ENCODE results near the gene CRKL.
A peak's percentile ranks its signal among the peaks of the same experiment; 100 is the strongest.

The CRKL gene

DNA sequence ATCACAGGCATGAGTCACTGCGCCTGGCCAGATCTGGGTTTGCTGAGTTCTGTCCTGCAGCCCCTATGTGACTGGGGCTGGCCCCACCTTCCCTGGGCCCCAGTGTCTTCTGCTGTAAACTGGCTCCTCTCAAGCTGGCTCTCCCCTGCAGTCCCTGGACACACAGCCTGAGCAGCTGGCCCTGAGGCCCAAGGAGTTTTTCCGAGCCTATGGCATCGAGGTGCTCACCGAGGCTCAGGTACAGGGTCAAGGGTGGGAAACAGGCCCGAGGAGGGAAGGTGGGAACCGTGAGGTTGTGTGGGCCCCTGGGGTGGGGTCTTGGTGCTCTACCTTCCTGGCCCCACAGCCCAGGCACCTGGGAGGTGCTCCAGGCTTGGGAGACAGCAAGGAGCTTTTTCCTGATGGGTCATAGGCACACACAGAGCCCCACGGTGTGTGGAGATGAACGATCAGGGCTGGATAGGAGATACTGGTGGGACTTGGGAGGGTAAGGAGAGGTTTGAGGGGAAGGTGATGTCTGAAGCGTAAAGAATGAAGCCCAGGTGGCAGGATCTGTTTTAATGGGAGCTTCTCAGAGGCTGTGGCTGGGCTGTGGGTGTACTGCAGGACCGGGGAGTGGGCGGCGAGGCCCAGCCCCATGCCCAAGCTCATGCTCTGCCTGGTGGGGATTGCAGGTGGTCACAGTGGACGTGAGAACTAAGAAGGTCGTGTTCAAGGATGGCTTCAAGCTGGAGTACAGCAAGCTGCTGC, 58.5 kb downstream of the CRKL start:
- Histone ChIP-seq H3K14ac (ENCODE audit: low read length) (no peak overlapping the region), H3K36me3 (ENCODE audit: control insufficient read depth in 1 of 2, insufficient read depth in 2 of 2, low read length in 2 of 2) (no peaks in the 10 kb centered on the region), H3K27ac (ENCODE audit: low read depth, low read length) (no peak overlapping the region), H2AK5ac (ENCODE audit: low read length) (no peak overlapping the region), H4K91ac (ENCODE audit: low read depth, low read length) (no peak overlapping the region), H3K23ac (ENCODE audit: low read length) (no peak overlapping the region), H2BK12ac (ENCODE audit: low read length) (no peak overlapping the region), H3K4me3 (ENCODE audit: low read depth, low read length) (no peak overlapping the region), H4K12ac (ENCODE audit: low read depth, low read length) (no peak overlapping the region), H3K18ac (ENCODE audit: low read length) (no peak overlapping the region), H2BK120ac (ENCODE audit: insufficient read depth, low read length, poor library complexity) (no peak overlapping the region), H3K4me1 (ENCODE audit: control insufficient read depth in 1 of 2, insufficient read depth in 2 of 2, low read length in 2 of 2) (peaks cover 7 to 11% of the 10 kb centered on the region in 2 experiments), H3K9me3 (ENCODE audit: insufficient read depth, low read depth, low read length) (peaks cover 18% of the 10 kb centered on the region), H2AFZ (ENCODE audit: insufficient read depth, low read length, poor library complexity) (no peak overlapping the region), H3K9ac (ENCODE audit: low read length) (no peak overlapping the region), H4K8ac (ENCODE audit: low read depth, low read length) (no peak overlapping the region), H3K79me1 (ENCODE audit: low read length) (no peaks in the 10 kb centered on the region), H3K27me3 (ENCODE audit: insufficient read depth, low read length) (no peaks in the 10 kb centered on the region), H2BK5ac (ENCODE audit: low read depth, low read length, poor library complexity) (no peak overlapping the region), H3K79me2 (ENCODE audit: control insufficient read depth, insufficient read depth, low read length, poor library complexity) (no peaks in the 10 kb centered on the region), H3K4me2 (ENCODE audit: low read length) (no peak overlapping the region), H3K4ac (ENCODE audit: low read depth, low read length) (no peak overlapping the region)
- no peak for DNase-seq
- WGBS (ENCODE audit: extremely low coverage, insufficient coverage, insufficient read length), result no CpG with 5 or more reads among the region's 14 CpGs

DNA sequence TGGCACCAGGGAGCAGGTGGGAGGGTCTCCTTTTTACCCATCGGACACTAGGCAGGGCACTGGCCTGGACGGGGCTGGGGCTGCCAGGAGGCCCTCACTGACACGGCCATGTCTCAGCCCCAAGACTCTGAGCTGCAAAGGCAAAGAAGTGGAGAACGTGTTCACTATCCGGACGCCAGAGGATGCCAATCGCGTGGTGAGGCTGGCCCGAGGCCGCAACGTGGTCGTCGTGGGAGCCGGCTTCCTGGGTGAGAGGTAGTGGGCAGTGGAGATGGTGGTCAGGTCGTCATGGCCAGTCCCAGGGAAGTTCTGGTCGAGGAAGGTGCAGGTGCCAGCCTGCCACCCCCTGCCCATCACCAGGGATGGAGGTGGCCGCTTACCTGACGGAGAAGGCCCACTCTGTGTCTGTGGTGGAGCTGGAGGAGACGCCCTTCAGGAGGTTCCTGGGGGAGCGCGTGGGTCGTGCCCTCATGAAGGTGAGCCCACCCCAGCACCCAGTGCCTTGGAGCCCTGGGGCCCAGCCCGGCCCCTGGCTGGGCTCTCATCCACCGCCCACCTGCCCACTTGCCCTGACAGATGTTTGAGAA, 59.2 kb downstream of the CRKL start:
- no peaks in the 10 kb centered on the region for H3K79me2 ChIP-seq (ENCODE audit: control insufficient read depth, insufficient read depth, low read length, poor library complexity)
- H4K8ac ChIP-seq (ENCODE audit: low read depth, low read length), result no peak overlapping the region
- no CpG with 5 or more reads among the region's 24 CpGs for WGBS (ENCODE audit: extremely low coverage, insufficient coverage, insufficient read length)
- no peak overlapping the region for H3K27ac ChIP-seq (ENCODE audit: low read depth, low read length)
- no peak overlapping the region for H3K4me3 ChIP-seq (ENCODE audit: low read depth, low read length)
- no peak overlapping the region for H4K91ac ChIP-seq (ENCODE audit: low read depth, low read length)
- H3K36me3 ChIP-seq (ENCODE audit: control insufficient read depth in 1 of 2, insufficient read depth in 2 of 2, low read length in 2 of 2), result no peaks in the 10 kb centered on the region
- H3K14ac ChIP-seq (ENCODE audit: low read length), result no peak overlapping the region
- no peak overlapping the region for H2BK5ac ChIP-seq (ENCODE audit: low read depth, low read length, poor library complexity)
- H3K9me3 ChIP-seq (ENCODE audit: insufficient read depth, low read depth, low read length), result peaks cover 18% of the 10 kb centered on the region
- H3K23ac ChIP-seq (ENCODE audit: low read length), result no peak overlapping the region
- H3K9ac ChIP-seq (ENCODE audit: low read length), result no peak overlapping the region
- H3K27me3 ChIP-seq (ENCODE audit: insufficient read depth, low read length), result no peaks in the 10 kb centered on the region
- H2AFZ ChIP-seq (ENCODE audit: insufficient read depth, low read length, poor library complexity), result no peak overlapping the region
- DNase-seq, result no peak
- no peak overlapping the region for H3K4me2 ChIP-seq (ENCODE audit: low read length)
- H2AK5ac ChIP-seq (ENCODE audit: low read length), result no peak overlapping the region
- H3K18ac ChIP-seq (ENCODE audit: low read length), result no peak overlapping the region
- H3K79me1 ChIP-seq (ENCODE audit: low read length), result no peaks in the 10 kb centered on the region
- H3K4me1 ChIP-seq (ENCODE audit: control insufficient read depth in 1 of 2, insufficient read depth in 2 of 2, low read length in 2 of 2), result peaks cover 7 to 13% of the 10 kb centered on the region in 2 experiments
- H4K12ac ChIP-seq (ENCODE audit: low read depth, low read length), result no peak overlapping the region
- H2BK120ac ChIP-seq (ENCODE audit: insufficient read depth, low read length, poor library complexity), result no peak overlapping the region
- no peak overlapping the region for H3K4ac ChIP-seq (ENCODE audit: low read depth, low read length)
- H2BK12ac ChIP-seq (ENCODE audit: low read length), result no peak overlapping the region

DNA sequence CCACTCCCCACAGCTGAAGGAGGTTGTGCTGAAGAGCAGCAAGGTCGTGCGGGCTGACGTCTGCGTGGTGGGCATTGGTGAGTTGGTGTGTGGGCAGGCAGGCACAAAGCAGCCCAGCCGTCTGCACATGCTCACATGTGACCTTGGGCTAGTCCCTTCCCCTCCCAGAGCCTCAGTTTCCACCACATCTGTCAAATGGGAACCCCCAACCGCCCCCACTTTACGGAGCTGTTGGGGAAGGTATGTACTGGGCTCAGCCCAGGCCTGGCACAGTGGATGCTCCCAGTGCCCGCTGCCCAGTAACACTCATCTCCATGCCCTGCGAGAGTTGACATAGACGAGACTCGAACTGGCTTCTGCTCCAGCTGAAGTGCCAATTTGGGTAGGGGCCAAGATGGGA, 59.8 kb downstream of the CRKL start:
- no peak overlapping the region for H3K18ac ChIP-seq (ENCODE audit: low read length)
- H2BK120ac ChIP-seq (ENCODE audit: insufficient read depth, low read length, poor library complexity), result no peak overlapping the region
- no peak overlapping the region for H3K23ac ChIP-seq (ENCODE audit: low read length)
- H3K9me3 ChIP-seq (ENCODE audit: insufficient read depth, low read depth, low read length), result peaks cover 18% of the 10 kb centered on the region
- H4K91ac ChIP-seq (ENCODE audit: low read depth, low read length), result no peak overlapping the region
- H3K4me3 ChIP-seq (ENCODE audit: low read depth, low read length), result no peak overlapping the region
- peaks cover 5% of the 10 kb centered on the region for H3K79me1 ChIP-seq (ENCODE audit: low read length)
- no CpG with 5 or more reads among the region's 11 CpGs for WGBS (ENCODE audit: extremely low coverage, insufficient coverage, insufficient read length)
- H2BK5ac ChIP-seq (ENCODE audit: low read depth, low read length, poor library complexity), result no peak overlapping the region
- no peaks in the 10 kb centered on the region for H3K36me3 ChIP-seq (ENCODE audit: control insufficient read depth in 1 of 2, insufficient read depth in 2 of 2, low read length in 2 of 2)
- H3K27me3 ChIP-seq (ENCODE audit: insufficient read depth, low read length), result no peaks in the 10 kb centered on the region
- H3K9ac ChIP-seq (ENCODE audit: low read length), result no peak overlapping the region
- H3K4ac ChIP-seq (ENCODE audit: low read depth, low read length), result no peak overlapping the region
- H3K4me2 ChIP-seq (ENCODE audit: low read length), result no peak overlapping the region
- no peak overlapping the region for H2AFZ ChIP-seq (ENCODE audit: insufficient read depth, low read length, poor library complexity)
- no peak overlapping the region for H3K14ac ChIP-seq (ENCODE audit: low read length)
- H4K12ac ChIP-seq (ENCODE audit: low read depth, low read length), result no peak overlapping the region
- H2BK12ac ChIP-seq (ENCODE audit: low read length), result no peak overlapping the region
- no peak overlapping the region for H2AK5ac ChIP-seq (ENCODE audit: low read length)
- no peak overlapping the region for H3K27ac ChIP-seq (ENCODE audit: low read depth, low read length)
- H3K4me1 ChIP-seq (ENCODE audit: control insufficient read depth in 1 of 2, insufficient read depth in 2 of 2, low read length in 2 of 2), result peaks cover 7 to 16% of the 10 kb centered on the region in 2 experiments
- peaks cover 2% of the 10 kb centered on the region for H3K79me2 ChIP-seq (ENCODE audit: control insufficient read depth, insufficient read depth, low read length, poor library complexity)
- DNase-seq, result no peak
- H4K8ac ChIP-seq (ENCODE audit: low read depth, low read length), result no peak overlapping the region

DNA sequence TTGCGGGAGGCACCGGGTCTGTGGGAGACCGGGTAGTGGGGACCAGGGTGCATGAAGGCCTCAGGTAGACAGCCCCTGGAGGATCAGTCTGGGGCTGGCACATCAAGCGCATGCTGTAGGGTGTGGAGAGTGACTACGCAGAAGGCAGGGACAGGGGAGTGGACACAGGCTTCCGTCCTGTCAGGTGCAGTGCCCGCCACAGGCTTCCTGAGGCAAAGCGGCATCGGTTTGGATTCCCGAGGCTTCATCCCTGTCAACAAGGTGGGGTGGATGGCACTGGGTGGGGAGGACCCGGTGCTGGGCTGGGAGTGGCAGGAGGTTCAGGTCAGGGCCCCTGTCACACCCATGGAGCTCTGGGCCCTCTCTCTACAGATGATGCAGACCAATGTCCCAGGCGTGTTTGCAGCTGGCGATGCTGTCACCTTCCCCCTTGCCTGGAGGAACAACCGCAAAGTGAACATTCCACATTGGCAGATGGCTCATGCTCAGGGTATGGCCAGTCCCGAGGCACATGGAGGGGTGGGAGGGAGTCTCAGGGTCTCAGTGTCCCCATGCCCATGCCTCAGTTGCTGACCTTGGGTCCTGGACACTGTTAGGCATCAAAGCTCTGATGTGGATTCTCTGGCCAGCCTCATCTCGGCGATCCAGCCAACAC, 60.4 kb downstream of the CRKL start:
- WGBS (ENCODE audit: extremely low coverage, insufficient coverage, insufficient read length), result no CpG with 5 or more reads among the region's 17 CpGs
- no peak overlapping the region for H3K27ac ChIP-seq (ENCODE audit: low read depth, low read length)
- no peak overlapping the region for H2BK12ac ChIP-seq (ENCODE audit: low read length)
- no peak overlapping the region for H3K14ac ChIP-seq (ENCODE audit: low read length)
- H3K4me2 ChIP-seq (ENCODE audit: low read length), result no peak overlapping the region
- H2BK120ac ChIP-seq (ENCODE audit: insufficient read depth, low read length, poor library complexity), result no peak overlapping the region
- H2AFZ ChIP-seq (ENCODE audit: insufficient read depth, low read length, poor library complexity), result no peak overlapping the region
- peaks cover 8% of the 10 kb centered on the region for H3K79me1 ChIP-seq (ENCODE audit: low read length)
- H3K23ac ChIP-seq (ENCODE audit: low read length), result no peak overlapping the region
- no peak overlapping the region for H4K8ac ChIP-seq (ENCODE audit: low read depth, low read length)
- H3K18ac ChIP-seq (ENCODE audit: low read length), result no peak overlapping the region
- H2BK5ac ChIP-seq (ENCODE audit: low read depth, low read length, poor library complexity), result no peak overlapping the region
- H4K12ac ChIP-seq (ENCODE audit: low read depth, low read length), result no peak overlapping the region
- no peak overlapping the region for H3K4me3 ChIP-seq (ENCODE audit: low read depth, low read length)
- H3K4ac ChIP-seq (ENCODE audit: low read depth, low read length), result no peak overlapping the region
- H3K27me3 ChIP-seq (ENCODE audit: insufficient read depth, low read length), result no peaks in the 10 kb centered on the region
- peaks cover 18% of the 10 kb centered on the region for H3K9me3 ChIP-seq (ENCODE audit: insufficient read depth, low read depth, low read length)
- H3K36me3 ChIP-seq (ENCODE audit: control insufficient read depth in 1 of 2, insufficient read depth in 2 of 2, low read length in 2 of 2), result no peaks in the 10 kb centered on the region
- peaks cover 7 to 16% of the 10 kb centered on the region in 2 experiments for H3K4me1 ChIP-seq (ENCODE audit: control insufficient read depth in 1 of 2, insufficient read depth in 2 of 2, low read length in 2 of 2)
- DNase-seq, result peak; percentile 45 to 64
- no peak overlapping the region for H2AK5ac ChIP-seq (ENCODE audit: low read length)
- H3K79me2 ChIP-seq (ENCODE audit: control insufficient read depth, insufficient read depth, low read length, poor library complexity), result peaks cover 7% of the 10 kb centered on the region
- H4K91ac ChIP-seq (ENCODE audit: low read depth, low read length), result no peak overlapping the region
- no peak overlapping the region for H3K9ac ChIP-seq (ENCODE audit: low read length)

All from trophoblast cell (in vitro differentiated cells and primary cell).